AG09319 (cell line): ENCODE measurements around the gene GAS6.
"Not testable (repeated sequence)": the region's sequence is repeated elsewhere in the genome, so short reads cannot be mapped to it uniquely, and the experiment has no call there.

Experiments used
- DNase-seq: peaks from one replicate; pipeline ENCODE4 v3.0.0-alpha.2; 2010; ENCODE audit warnings: low read depth; ENCODE audit errors: extremely low read depth
- CTCF ChIP-seq: IDR thresholded peaks from 2 replicates; pipeline ENCODE4 v1.5.1; 2011; ENCODE audit warnings: low read depth, mild to moderate bottlenecking, inconsistent platforms, low read length, moderate library complexity

Gene GAS6

GRCh38 chr13:113838711-113839201 lies 25.1 kb downstream of the GAS6 start:
- TF ChIP-seq CTCF = no peak

GRCh38 chr13:113837560-113838355 lies 26.1 kb downstream of the GAS6 start:
- peak; percentile 95 for DNase-seq
- TF ChIP-seq CTCF = no peak

More at GRCh38 chr13:113838711-113839201, 25.1 kb downstream of the GAS6 start:
- no peak for DNase-seq

- DNase-seq = peak; percentile 57
- no peak for TF ChIP-seq CTCF
These were observed 26.9 kb downstream of the GAS6 start for GRCh38 chr13:113836768-113837559.

- TF ChIP-seq CTCF = no peak
- DNase-seq = peak; percentile 54
These were observed 28.2 kb downstream of the GAS6 start for GRCh38 chr13:113835461-113836270.

GRCh38 chr13:113834496-113835200 lies 29.2 kb downstream of the GAS6 start:
- TF ChIP-seq CTCF = no peak

GRCh38 chr13:113834006-113834405 lies 29.9 kb downstream of the GAS6 start:
- DNase-seq = not testable (repeated sequence)

More at GRCh38 chr13:113834496-113835200, 29.2 kb downstream of the GAS6 start:
- no peak for DNase-seq
